WTC11 (cell line): ENCODE data around the gene USP13. TPM values are rescaled to one million over a fixed set of nuclear protein-coding genes. Genes with fewer than 3 reads are reported as not detected.

Experiments
- ATAC-seq: fragments of 200-7000 bp; cut with Tn5 transposase; 2 replicates; pipeline ENCODE4 v1.10.0; 2021; ENCODE audit warnings: mild to moderate bottlenecking, moderate library complexity
- CTCF ChIA-PET: fragments of 300-600 bp; sonication (Branson Sonifier 250); formaldehyde crosslinking; loops from one replicate; lab custom pipeline; 2021; ENCODE audit warnings: antibody characterized with exemption; lab: Charles Lee
- POLR2A ChIA-PET: fragments of 350-600 bp; sonication (Branson Sonifier 250); formaldehyde crosslinking; loops from one replicate; lab custom pipeline; 2021; ENCODE audit warnings: antibody characterized with exemption; lab: Charles Lee
- DNase-seq: peaks from one replicate; pipeline ENCODE4 v3.0.0; 2021; ENCODE audit warnings: low spot score
- H3K27ac Mint-ChIP-seq: 2 replicates; pipeline ENCODE4 v1.8.0; 2021; ENCODE audit warnings: mixed read lengths
- H3K27me3 Mint-ChIP-seq: 2 replicates; pipeline ENCODE4 v1.8.0; 2021; ENCODE audit warnings: low read depth, mild to moderate bottlenecking, moderate library complexity, mixed read lengths
- H3K36me3 Mint-ChIP-seq: 2 replicates; pipeline ENCODE4 v1.8.0; 2021; ENCODE audit warnings: mixed read lengths
- H3K4me1 Mint-ChIP-seq: 2 replicates; pipeline ENCODE4 v1.8.0; 2022; ENCODE audit warnings: mixed read lengths
- H3K4me3 Mint-ChIP-seq: 2 replicates; pipeline ENCODE4 v1.8.0; 2021; ENCODE audit warnings: mild to moderate bottlenecking, moderate library complexity, mixed read lengths
- H3K9me3 Mint-ChIP-seq: 2 replicates; pipeline ENCODE4 v1.8.0; 2021; ENCODE audit warnings: mixed read lengths
- ATF2 ChIP-seq: sonication (generic); formaldehyde crosslinking; IDR thresholded peaks from 2 replicates; pipeline ENCODE4 v1.8.1; 2022; ENCODE audit warnings: low read depth, missing genetic modification reagents, borderline replicate concordance
- ATF6 ChIP-seq: sonication (generic); formaldehyde crosslinking; IDR thresholded peaks from 2 replicates; pipeline ENCODE4 v1.8.1; 2023; ENCODE audit warnings: mild to moderate bottlenecking, missing genetic modification reagents
- ERG ChIP-seq: fragments of 250-450 bp; sonication (Bioruptor Pico); IDR thresholded peaks from 2 replicates; pipeline ENCODE4 v1.8.0; 2021; ENCODE audit warnings: mild to moderate bottlenecking
- GABPB1 ChIP-seq: sonication (generic); formaldehyde crosslinking; IDR thresholded peaks from 2 replicates; pipeline ENCODE4 v1.8.1; 2023; ENCODE audit warnings: mild to moderate bottlenecking, missing genetic modification reagents
- HMGA2 ChIP-seq: fragments of 250-450 bp; sonication (Bioruptor Pico); IDR thresholded peaks from 2 replicates; pipeline ENCODE4 v1.4.0; 2021; ENCODE audit warnings: mild to moderate bottlenecking, moderate library complexity
- HMGXB4 ChIP-seq: sonication (generic); formaldehyde crosslinking; IDR thresholded peaks from 2 replicates; pipeline ENCODE4 v1.8.1; 2023; ENCODE audit warnings: mild to moderate bottlenecking, moderate library complexity, missing genetic modification reagents
- JUN ChIP-seq: sonication (generic); formaldehyde crosslinking; IDR thresholded peaks from 2 replicates; pipeline ENCODE4 v1.8.0; 2023; ENCODE audit warnings: mild to moderate bottlenecking, missing genetic modification reagents
- PRDM15 ChIP-seq: sonication (generic); formaldehyde crosslinking; IDR thresholded peaks from 2 replicates; pipeline ENCODE4 v1.8.0; 2022; ENCODE audit warnings: missing genetic modification reagents
- SOX15 ChIP-seq: fragments of 250-450 bp; sonication (Bioruptor Pico); IDR thresholded peaks from 2 replicates; pipeline ENCODE4 v1.9.0; 2021; ENCODE audit warnings: mild to moderate bottlenecking
- TEAD1 ChIP-seq: sonication (generic); formaldehyde crosslinking; IDR thresholded peaks from 2 replicates; pipeline ENCODE4 v1.8.0; 2022; ENCODE audit warnings: mild to moderate bottlenecking, missing genetic modification reagents
- ZBTB21 ChIP-seq: sonication (generic); formaldehyde crosslinking; IDR thresholded peaks from 2 replicates; pipeline ENCODE4 v1.8.1; 2023; ENCODE audit warnings: mild to moderate bottlenecking, missing genetic modification reagents, borderline replicate concordance
- ZNF121 ChIP-seq: sonication (generic); formaldehyde crosslinking; IDR thresholded peaks from 2 replicates; pipeline ENCODE4 v1.8.0; 2023; ENCODE audit warnings: missing genetic modification reagents
- ZNF263 ChIP-seq: sonication (generic); formaldehyde crosslinking; IDR thresholded peaks from 2 replicates; pipeline ENCODE4 v1.8.1; 2022; ENCODE audit warnings: low read depth, mild to moderate bottlenecking, moderate library complexity, missing genetic modification reagents
- ZNF512 ChIP-seq: sonication (generic); formaldehyde crosslinking; IDR thresholded peaks from 2 replicates; pipeline ENCODE4 v1.8.1; 2022; ENCODE audit warnings: missing genetic modification reagents, borderline replicate concordance
- total RNA-seq: library from RNA; stranded (reverse); gene quantifications from 3 replicates; pipeline ENCODE4 v1.2.3, GENCODE V29; 2021

Gene USP13
- total RNA-seq, 1 experiment from 2014 or later = 26.8 TPM

- DNase-seq (no peak), ATAC-seq (no peak)
- H3K27ac Mint-ChIP-seq = no peak overlapping the region
- TF ChIP-seq ZNF512 (CRISPR knock-in tag) = no peak
- no peak for TF ChIP-seq HMGA2 (CRISPR knock-in tag)
- H3K36me3 Mint-ChIP-seq = peaks cover 39% of the 10 kb centered on the region
- H3K4me1 Mint-ChIP-seq = peaks cover 21% of the 10 kb centered on the region
- H3K9me3 Mint-ChIP-seq = peaks cover 13% of the 10 kb centered on the region
- no peak overlapping the region for H3K4me3 Mint-ChIP-seq
- no peaks in the 10 kb centered on the region for H3K27me3 Mint-ChIP-seq
- POLR2A ChIA-PET = no interaction called here
- CTCF ChIA-PET = no interaction called here
These were observed 70.8 kb downstream of the USP13 start for GRCh38 chr3:179723617-179724016.

GRCh38 chr3:179726075-179726699 lies 73.3 kb downstream of the USP13 start:
- peaks cover 56% of the 10 kb centered on the region for H3K36me3 Mint-ChIP-seq
- no peak for TF ChIP-seq ZNF121
- TF ChIP-seq ERG (CRISPR knock-in tag) = no peak
- no peak for TF ChIP-seq SOX15 (CRISPR knock-in tag)
- no peak for TF ChIP-seq JUN
- TF ChIP-seq HMGXB4 = no peak
- no peak for TF ChIP-seq GABPB1 (CRISPR knock-in tag)
- no peak for TF ChIP-seq ATF6 (CRISPR knock-in tag)
- TF ChIP-seq TEAD1 (CRISPR knock-in tag) = no peak
- TF ChIP-seq ATF2 (CRISPR knock-in tag) = no peak
- TF ChIP-seq ZNF263 (CRISPR knock-in tag) = no peak
- no peak for TF ChIP-seq ZBTB21 (CRISPR knock-in tag)
- TF ChIP-seq PRDM15 = no peak
- TF ChIP-seq, all 79 proteins: peak for 0
- Mint-ChIP-seq H3K4me3 (no peak overlapping the region), H3K27ac (peak overlapping the region; percentile 28), H3K27me3 (no peaks in the 10 kb centered on the region), H3K4me1 (no peaks in the 10 kb centered on the region), H3K9me3 (peaks cover 13% of the 10 kb centered on the region)
- CTCF ChIA-PET = no interaction called here
- DNase-seq (no peak), ATAC-seq (no peak)
- POLR2A ChIA-PET = no interaction called here
